Neural cell (in vitro differentiated cells): ENCODE measurements around the gene SPRING1.

Source experiments
- EZH2 ChIP-seq: fragments of 200-600, 300-800 bp; shearing (Covaris generic), sonication (generic); IDR thresholded peaks from 2 replicates; pipeline ENCODE4 v1.6.1; 2014; ENCODE audit warnings: antibody characterized with exemption, low read length, borderline replicate concordance, mild to moderate bottlenecking; ENCODE audit not compliant: insufficient read depth, poor library complexity, severe bottlenecking
- RAD21 ChIP-seq: fragments of 450-650 bp; conservative IDR thresholded peaks from 2 replicates; pipeline ENCODE4 v1.6.1; 2014; ENCODE audit warnings: antibody characterized with exemption, mild to moderate bottlenecking, moderate library complexity
- REST ChIP-seq: IDR thresholded peaks from 2 replicates; pipeline ENCODE4 v1.6.1; 2012; ENCODE audit warnings: borderline replicate concordance
- TAF1 ChIP-seq: IDR thresholded peaks from 2 replicates; pipeline ENCODE4 v1.6.1; 2012; ENCODE audit warnings: low read depth

DNA sequence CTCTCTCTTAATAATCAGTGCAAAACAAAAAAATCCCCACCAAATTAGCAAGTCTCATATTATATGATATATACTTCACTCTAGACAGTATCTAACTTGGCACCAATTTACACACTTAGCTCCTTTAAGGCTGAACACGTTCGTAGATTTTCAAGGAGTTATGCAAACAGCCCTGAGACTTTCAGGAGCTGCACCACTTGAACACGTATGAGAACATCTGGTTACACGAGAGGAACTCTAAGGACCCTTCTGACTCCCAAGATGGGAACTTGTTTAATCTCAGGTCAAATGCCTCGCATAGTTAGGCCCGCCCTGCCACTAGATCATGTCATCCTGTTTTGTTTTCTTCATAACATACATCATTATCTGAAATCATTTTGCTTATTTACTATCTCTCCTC is 10.0 kb downstream of the SPRING1 start:
- no peak for TF ChIP-seq REST
- TF ChIP-seq RAD21: no peak
- no peak for TF ChIP-seq TAF1
- no peak for TF ChIP-seq EZH2
